ENCODE results near the gene PLD6. TPM values are rescaled to one million over a fixed set of nuclear protein-coding genes. Genes with fewer than 3 reads are reported as not detected.
"Not testable (repeated sequence)": the region's sequence is repeated elsewhere in the genome, so short reads cannot be mapped to it uniquely, and the experiment has no call there.

Gene PLD6
- total RNA-seq, 3 donors from 2014 or later (not counting 1 experiment from before 2014, with no cell fraction given), result 0.45 to 1.7 (median 0.84) TPM

DNA sequence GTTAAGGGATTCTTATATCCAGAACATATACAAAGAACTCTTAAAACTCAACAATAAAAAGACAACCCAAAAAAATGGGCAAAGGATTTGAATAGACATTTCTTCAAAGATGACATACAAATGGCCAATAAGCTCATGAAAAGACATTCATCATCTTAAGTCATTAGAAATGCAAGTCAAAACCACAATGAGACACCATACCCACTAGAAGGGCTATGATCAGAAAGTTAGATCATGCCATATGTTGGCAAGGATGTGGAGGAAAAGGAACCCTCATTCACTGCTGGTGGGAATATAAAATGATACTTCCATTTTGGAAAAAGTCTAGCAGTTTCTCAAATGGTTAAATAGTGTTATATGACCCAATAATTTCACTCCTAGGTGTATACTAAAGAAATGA lies 9.4 kb downstream of the PLD6 start:
- Histone ChIP-seq H3K9me3 (ENCODE audit: control insufficient read depth, insufficient read depth, low read length) (no peaks in the 10 kb centered on the region), H3K27me3 (ENCODE audit: control insufficient read depth, insufficient read depth, low read length) (no peaks in the 10 kb centered on the region), H3K4me3 (ENCODE audit: low read length) (no peak overlapping the region), H3K4me1 (ENCODE audit: control insufficient read depth, insufficient read depth, low read length) (no peaks in the 10 kb centered on the region), H3K27ac (ENCODE audit: low read length) (no peak overlapping the region), H3K36me3 (ENCODE audit: control insufficient read depth, insufficient read depth, low read length) (no peaks in the 10 kb centered on the region)
- Mint-ChIP-seq H3K4me3 (no peak overlapping the region), H3K9me3 (no peaks in the 10 kb centered on the region), H3K36me3 (no peaks in the 10 kb centered on the region), H3K4me1 (no peaks in the 10 kb centered on the region), H3K27me3 (ENCODE audit: low read depth in 2 of 2) (no peaks in the 10 kb centered on the region), H3K27ac (no peak overlapping the region)
- TF ChIP-seq, protein P1, sequence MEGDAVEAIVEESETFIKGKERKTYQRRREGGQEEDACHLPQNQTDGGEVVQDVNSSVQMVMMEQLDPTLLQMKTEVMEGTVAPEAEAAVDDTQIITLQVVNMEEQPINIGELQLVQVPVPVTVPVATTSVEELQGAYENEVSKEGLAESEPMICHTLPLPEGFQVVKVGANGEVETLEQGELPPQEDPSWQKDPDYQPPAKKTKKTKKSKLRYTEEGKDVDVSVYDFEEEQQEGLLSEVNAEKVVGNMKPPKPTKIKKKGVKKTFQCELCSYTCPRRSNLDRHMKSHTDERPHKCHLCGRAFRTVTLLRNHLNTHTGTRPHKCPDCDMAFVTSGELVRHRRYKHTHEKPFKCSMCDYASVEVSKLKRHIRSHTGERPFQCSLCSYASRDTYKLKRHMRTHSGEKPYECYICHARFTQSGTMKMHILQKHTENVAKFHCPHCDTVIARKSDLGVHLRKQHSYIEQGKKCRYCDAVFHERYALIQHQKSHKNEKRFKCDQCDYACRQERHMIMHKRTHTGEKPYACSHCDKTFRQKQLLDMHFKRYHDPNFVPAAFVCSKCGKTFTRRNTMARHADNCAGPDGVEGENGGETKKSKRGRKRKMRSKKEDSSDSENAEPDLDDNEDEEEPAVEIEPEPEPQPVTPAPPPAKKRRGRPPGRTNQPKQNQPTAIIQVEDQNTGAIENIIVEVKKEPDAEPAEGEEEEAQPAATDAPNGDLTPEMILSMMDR (IDR thresholded peaks at IDR 0.05), result no peak
- intact Hi-C loops (cut with micrococcal nuclease), result no loop called here
- DNase-seq (no peak), ATAC-seq (no peak)

DNA sequence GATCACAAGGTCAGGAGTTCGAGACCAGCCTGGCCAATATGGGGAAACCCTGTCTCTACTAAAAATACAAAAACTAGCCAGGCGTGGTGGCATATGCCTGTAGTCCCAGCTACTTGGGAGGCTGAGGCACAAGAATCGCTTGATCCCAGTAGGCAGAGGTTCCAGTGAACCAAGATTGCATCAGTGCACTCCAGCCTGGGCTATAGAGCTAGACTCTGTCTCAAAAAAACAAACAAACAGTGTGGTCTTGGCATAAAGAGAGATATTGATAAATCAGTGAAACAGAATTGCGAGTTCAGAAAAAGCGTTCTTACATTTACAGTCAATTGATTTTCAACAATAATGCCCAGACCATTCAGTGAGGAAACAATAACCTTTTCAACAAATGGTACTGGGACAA lies 10.7 kb downstream of the PLD6 start:
- H3K27ac Mint-ChIP-seq; H3K9me3 ChIP-seq (ENCODE audit: control insufficient read depth, insufficient read depth, low read length); H3K36me3 ChIP-seq (ENCODE audit: control insufficient read depth, insufficient read depth, low read length); H3K27me3 ChIP-seq (ENCODE audit: control insufficient read depth, insufficient read depth, low read length); H3K4me3 ChIP-seq (ENCODE audit: low read length); H3K4me1 Mint-ChIP-seq; H3K4me1 ChIP-seq (ENCODE audit: control insufficient read depth, insufficient read depth, low read length); H3K4me3 Mint-ChIP-seq; H3K27ac ChIP-seq (ENCODE audit: low read length); ATAC-seq; H3K9me3 Mint-ChIP-seq; DNase-seq; H3K27me3 Mint-ChIP-seq (ENCODE audit: low read depth in 2 of 2); intact Hi-C loops (cut with micrococcal nuclease); H3K36me3 Mint-ChIP-seq: not testable (repeated sequence)
- 89% methylated on average over 5 of the region's 5 CpGs for WGBS (ENCODE audit: insufficient coverage)

DNA sequence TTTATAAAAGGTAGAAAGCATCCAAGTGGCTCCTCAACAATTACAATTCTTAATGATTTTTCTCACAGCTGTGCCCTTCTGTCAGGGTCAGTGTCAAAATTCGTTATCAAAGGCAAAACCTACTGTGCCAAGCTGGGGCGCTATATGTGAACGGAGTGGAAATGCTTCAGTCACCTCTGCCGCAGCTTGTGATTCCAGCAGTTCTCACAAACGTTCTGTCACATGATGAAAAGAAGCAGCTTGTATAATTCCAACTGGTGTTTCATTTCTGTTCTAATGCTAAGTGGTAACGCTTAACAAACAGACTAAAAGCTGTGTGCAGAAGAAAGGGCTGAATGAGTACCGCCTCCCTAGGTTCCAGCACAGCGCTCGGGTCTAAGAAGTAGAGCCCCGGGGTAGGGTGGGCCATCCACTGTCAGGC lies 14.2 kb downstream of the PLD6 start:
- H3K27me3 Mint-ChIP-seq (ENCODE audit: low read depth in 2 of 2), result no peaks in the 10 kb centered on the region
- H3K27ac Mint-ChIP-seq, result no peak overlapping the region
- ATAC-seq (no peak), DNase-seq (no peak)
- H3K4me1 Mint-ChIP-seq, result no peaks in the 10 kb centered on the region
- H3K4me3 Mint-ChIP-seq, result no peak overlapping the region
- intact Hi-C loops (cut with micrococcal nuclease), result no loop called here
- no peaks in the 10 kb centered on the region for H3K9me3 Mint-ChIP-seq
- Histone ChIP-seq H3K27ac (ENCODE audit: low read length) (no peak overlapping the region), H3K4me3 (ENCODE audit: low read length) (no peak overlapping the region), H3K9me3 (ENCODE audit: control insufficient read depth, insufficient read depth, low read length) (no peaks in the 10 kb centered on the region), H3K4me1 (ENCODE audit: control insufficient read depth, insufficient read depth, low read length) (no peaks in the 10 kb centered on the region), H3K36me3 (ENCODE audit: control insufficient read depth, insufficient read depth, low read length) (peaks cover 15% of the 10 kb centered on the region), H3K27me3 (ENCODE audit: control insufficient read depth, insufficient read depth, low read length) (no peaks in the 10 kb centered on the region)
- WGBS (ENCODE audit: insufficient coverage), result 87% methylated on average over 9 of the region's 10 CpGs
- no peaks in the 10 kb centered on the region for H3K36me3 Mint-ChIP-seq
- TF ChIP-seq, protein P1 (IDR thresholded peaks at IDR 0.05), result no peak

DNA sequence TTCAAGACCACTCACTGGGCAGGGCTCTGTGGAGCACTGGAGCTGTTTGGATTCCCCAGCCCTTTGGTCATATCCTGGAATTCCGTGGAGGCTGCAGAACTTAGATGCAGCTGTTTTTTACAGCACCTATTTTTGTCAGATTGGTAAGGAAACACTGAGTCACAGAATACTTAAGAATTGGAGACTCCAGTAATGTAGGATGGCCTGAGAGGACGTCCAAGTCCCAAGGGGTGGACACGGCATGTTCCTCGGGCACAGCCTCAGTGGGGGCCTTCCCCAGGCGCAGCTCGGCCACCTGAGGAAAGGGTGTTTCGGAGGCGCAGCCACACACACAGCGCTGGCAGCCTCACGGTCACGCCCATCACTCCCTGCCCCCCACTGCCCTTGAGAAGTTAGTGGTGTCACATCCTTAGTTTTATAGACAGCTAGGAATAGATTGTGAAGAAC lies 14.8 kb downstream of the PLD6 start:
- intact Hi-C loops (cut with micrococcal nuclease), result no loop called here
- no peaks in the 10 kb centered on the region for H3K36me3 Mint-ChIP-seq
- Histone ChIP-seq H3K27ac (ENCODE audit: low read length) (no peak overlapping the region), H3K4me1 (ENCODE audit: control insufficient read depth, insufficient read depth, low read length) (no peaks in the 10 kb centered on the region), H3K36me3 (ENCODE audit: control insufficient read depth, insufficient read depth, low read length) (peaks cover 18% of the 10 kb centered on the region), H3K4me3 (ENCODE audit: low read length) (no peak overlapping the region), H3K27me3 (ENCODE audit: control insufficient read depth, insufficient read depth, low read length) (no peaks in the 10 kb centered on the region), H3K9me3 (ENCODE audit: control insufficient read depth, insufficient read depth, low read length) (no peaks in the 10 kb centered on the region)
- H3K4me3 Mint-ChIP-seq, result no peak overlapping the region
- H3K4me1 Mint-ChIP-seq, result no peaks in the 10 kb centered on the region
- 86% methylated on average over 10 of the region's 11 CpGs for WGBS (ENCODE audit: insufficient coverage)
- no peak for DNase-seq
- TF ChIP-seq, protein P1 (IDR thresholded peaks at IDR 0.05), result no peak
- ATAC-seq, result no peak
- no peaks in the 10 kb centered on the region for H3K9me3 Mint-ChIP-seq
- H3K27ac Mint-ChIP-seq, result no peak overlapping the region
- no peaks in the 10 kb centered on the region for H3K27me3 Mint-ChIP-seq (ENCODE audit: low read depth in 2 of 2)

Data from natural killer cell (primary cell).